ENCODE measurements around the gene RNU6-1. TPM values are rescaled to one million over a fixed set of nuclear protein-coding genes. Genes with fewer than 3 reads are reported as not detected.

The RNU6-1 gene
- total RNA-seq, 6 experiments from 2014 or later: not detected

- Histone ChIP-seq H3K27ac (no peak overlapping the region), H3K27me3 (no peaks in the 10 kb centered on the region), H3K9me3 (no peaks in the 10 kb centered on the region), H3K4me1 (no peaks in the 10 kb centered on the region), H3K4me3 (no peak overlapping the region), H3K36me3 (no peaks in the 10 kb centered on the region)
- TF ChIP-seq CTCF (IDR thresholded peaks at IDR 0.05): no peak
- no peak for TF ChIP-seq POLR2A (IDR thresholded peaks at IDR 0.05)
- ATAC-seq: no peak
- 82% methylated on average over 3 of the region's 3 CpGs for WGBS (ENCODE audit: insufficient coverage, low coverage, low lambda C conversion rate, missing lambda C conversion rate)
- intact Hi-C loops (cut with DNase I): loop anchor here in 1 of 2 donors (10.0 kb wide), 1 partner anchor 299 kb away; no protein-coding TSS in a partner anchor
- DNase-seq: peak in 1 of 3 donors; percentile 3
Observed at GRCh38 chr15:67855842-67856241, 16.0 kb upstream of the RNU6-1 start.

- no peak overlapping the region for H3K4me3 ChIP-seq
- H3K27ac ChIP-seq: no peak overlapping the region
- H3K36me3 ChIP-seq: no peaks in the 10 kb centered on the region
- no peak for TF ChIP-seq POLR2A (IDR thresholded peaks at IDR 0.05)
- TF ChIP-seq CTCF (IDR thresholded peaks at IDR 0.05): no peak
- DNase-seq (peak in 1 of 3 donors; percentile 30), ATAC-seq (no peak)
- intact Hi-C loops (cut with DNase I): loop anchor here in 1 of 2 donors (10.0 kb wide), 1 partner anchor 300 kb away; no protein-coding TSS in a partner anchor
- WGBS (ENCODE audit: insufficient coverage, low coverage, low lambda C conversion rate, missing lambda C conversion rate): no CpG with 5 or more reads among the region's 1 CpG
- no peaks in the 10 kb centered on the region for H3K27me3 ChIP-seq
- no peaks in the 10 kb centered on the region for H3K4me1 ChIP-seq
- H3K9me3 ChIP-seq: no peaks in the 10 kb centered on the region
Observed at GRCh38 chr15:67854358-67854757, 14.5 kb upstream of the RNU6-1 start.

GRCh38 chr15:67853454-67853853 is 13.6 kb upstream of the RNU6-1 start:
- Histone ChIP-seq H3K4me3 (no peak overlapping the region), H3K36me3 (no peaks in the 10 kb centered on the region), H3K4me1 (no peaks in the 10 kb centered on the region), H3K27me3 (no peaks in the 10 kb centered on the region), H3K9me3 (no peaks in the 10 kb centered on the region), H3K27ac (no peak overlapping the region)
- ATAC-seq (no peak), DNase-seq (no peak)
- WGBS (ENCODE audit: insufficient coverage, low coverage, low lambda C conversion rate, missing lambda C conversion rate): 100% methylated on average over 1 of the region's 3 CpGs
- intact Hi-C loops (cut with DNase I): loop anchor here in 1 of 2 donors (10.0 kb wide), 1 partner anchor 301 kb away; no protein-coding TSS in a partner anchor
- TF ChIP-seq POLR2A (IDR thresholded peaks at IDR 0.05) (no peak), CTCF (IDR thresholded peaks at IDR 0.05) (no peak)

GRCh38 chr15:67852418-67852817 is 12.6 kb upstream of the RNU6-1 start:
- no peaks in the 10 kb centered on the region for H3K27me3 ChIP-seq
- intact Hi-C loops (cut with DNase I): loop anchor here in 1 of 2 donors (10.0 kb wide), 1 partner anchor 302 kb away; no protein-coding TSS in a partner anchor
- no peak overlapping the region for H3K4me3 ChIP-seq
- TF ChIP-seq POLR2A (IDR thresholded peaks at IDR 0.05): no peak
- TF ChIP-seq CTCF (IDR thresholded peaks at IDR 0.05): no peak
- H3K4me1 ChIP-seq: no peaks in the 10 kb centered on the region
- DNase-seq (peak in 1 of 3 donors; percentile 33), ATAC-seq (peak in 1 of 4 donors; percentile 36)
- 72% methylated on average over 3 of the region's 3 CpGs for WGBS (ENCODE audit: insufficient coverage, low coverage, low lambda C conversion rate, missing lambda C conversion rate)
- no peak overlapping the region for H3K27ac ChIP-seq
- no peaks in the 10 kb centered on the region for H3K36me3 ChIP-seq
- no peaks in the 10 kb centered on the region for H3K9me3 ChIP-seq

All from right lobe of liver (tissue), 6 donors.